ENCODE results near the gene USH1G.
"Not testable (repeated sequence)": the region's sequence is repeated elsewhere in the genome, so short reads cannot be mapped to it uniquely, and the experiment has no call there.

The USH1G gene

GRCh38 chr17:74907012-74907411 lies 16.0 kb downstream of the USH1G start:
- DNase-seq (ENCODE audit: low read depth in 2 of 3, low spot score in 1 of 3) = no peak

- not testable (repeated sequence) for DNase-seq (ENCODE audit: low read depth in 2 of 3, low spot score in 1 of 3)
Measured at GRCh38 chr17:74906214-74906793, 16.8 kb downstream of the USH1G start.

GRCh38 chr17:74904687-74905409 lies 18.2 kb downstream of the USH1G start:
- no peak for DNase-seq (ENCODE audit: low read depth in 2 of 3, low spot score in 1 of 3)

- DNase-seq (ENCODE audit: low read depth in 2 of 3, low spot score in 1 of 3) = no peak
Measured at GRCh38 chr17:74903671-74904070, 19.4 kb downstream of the USH1G start.

- no peak for DNase-seq (ENCODE audit: low read depth in 2 of 3, low spot score in 1 of 3)
Measured at GRCh38 chr17:74903034-74903433, 20.0 kb downstream of the USH1G start.

- DNase-seq (ENCODE audit: low read depth in 2 of 3, low spot score in 1 of 3) = no peak
Measured at GRCh38 chr17:74901353-74902135, 21.5 kb downstream of the USH1G start.

GRCh38 chr17:74900208-74900607 lies 22.8 kb downstream of the USH1G start:
- DNase-seq (ENCODE audit: low read depth in 2 of 3, low spot score in 1 of 3) = no peak

GRCh38 chr17:74898376-74898946 lies 24.6 kb downstream of the USH1G start:
- no peak for DNase-seq (ENCODE audit: low read depth in 2 of 3, low spot score in 1 of 3)

GRCh38 chr17:74893936-74894671 lies 29.0 kb downstream of the USH1G start:
- no peak for DNase-seq (ENCODE audit: low read depth in 2 of 3, low spot score in 1 of 3)

- no peak for DNase-seq (ENCODE audit: low read depth in 2 of 3, low spot score in 1 of 3)
Measured at GRCh38 chr17:74892974-74893911, 29.8 kb downstream of the USH1G start, which contains the start of gene FADS6. Gene FADS6, minus strand, starts transcription at chr17:74893633. Its CDS starts 38 bp downstream, at chr17:74893595.

- no peak for DNase-seq (ENCODE audit: low read depth in 2 of 3, low spot score in 1 of 3)
Measured at GRCh38 chr17:74892013-74892841, 30.8 kb downstream of the USH1G start.

- no peak for DNase-seq (ENCODE audit: low read depth in 2 of 3, low spot score in 1 of 3)
Measured at GRCh38 chr17:74890554-74890953, 32.5 kb downstream of the USH1G start.

- DNase-seq (ENCODE audit: low read depth in 2 of 3, low spot score in 1 of 3) = no peak
Measured at GRCh38 chr17:74888469-74888868, 34.6 kb downstream of the USH1G start.

GRCh38 chr17:74883241-74883745 lies 39.8 kb downstream of the USH1G start:
- DNase-seq (ENCODE audit: low read depth in 2 of 3, low spot score in 1 of 3) = no peak

- no peak for DNase-seq (ENCODE audit: low read depth in 2 of 3, low spot score in 1 of 3)
Measured at GRCh38 chr17:74882517-74883240, 40.4 kb downstream of the USH1G start.

GRCh38 chr17:74881073-74881472 lies 42.0 kb downstream of the USH1G start:
- DNase-seq (ENCODE audit: low read depth in 2 of 3, low spot score in 1 of 3) = no peak

- DNase-seq (ENCODE audit: low read depth in 2 of 3, low spot score in 1 of 3) = no peak
Measured at GRCh38 chr17:74879308-74879707, 43.7 kb downstream of the USH1G start.

GRCh38 chr17:74878658-74879057 lies 44.4 kb downstream of the USH1G start:
- no peak for DNase-seq (ENCODE audit: low read depth in 2 of 3, low spot score in 1 of 3)
